Stimulated activated CD8-positive, alpha-beta memory T cell treated with anti-CD3 and anti-CD28 coated beads, Interleukin-7, amount 100 ng/mL, for 24 hours (primary cell): ENCODE measurements around the gene LRRC47.

ENCODE experiments used
- DNase-seq: peaks from one replicate; pipeline ENCODE4 v3.0.0-alpha.2; 2020; ENCODE audit warnings: low read depth

Gene LRRC47

DNA sequence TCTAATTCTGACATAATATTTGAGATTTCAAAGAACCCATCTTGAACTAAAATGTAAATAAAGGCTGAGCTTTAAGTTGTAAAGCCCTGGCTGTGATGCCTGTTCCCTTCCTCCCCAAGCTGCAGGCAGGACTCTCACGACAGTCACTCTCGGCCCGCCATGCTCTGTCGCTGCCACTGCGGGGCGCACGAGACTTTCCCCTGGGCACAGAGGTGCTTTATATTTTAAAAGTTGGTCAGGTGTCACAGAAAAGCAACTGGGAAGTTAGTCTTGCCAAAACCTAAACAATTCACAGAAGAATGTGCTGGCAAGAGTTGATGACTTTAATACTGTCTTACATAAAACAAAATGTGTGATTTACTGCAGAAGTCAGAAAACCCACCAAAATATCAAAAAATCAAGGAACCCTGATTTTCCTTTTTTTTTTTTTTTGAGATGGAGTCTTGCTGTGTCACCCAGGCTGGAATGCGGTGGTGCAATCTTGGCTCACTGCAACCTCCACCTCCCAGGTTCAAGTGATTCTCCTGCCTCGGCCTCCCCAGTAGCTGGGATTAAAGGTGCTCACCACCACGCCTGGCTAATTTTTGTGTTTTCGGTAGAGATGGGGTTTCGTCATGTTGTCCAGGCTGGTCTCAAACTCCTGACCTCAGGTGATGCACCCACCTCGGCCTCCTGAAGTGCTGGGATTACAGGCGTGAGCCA lies 10.7 kb downstream of the LRRC47 start:
- DNase-seq, result no peak

GRCh38 chr1:3785045-3785444 lies 11.3 kb downstream of the LRRC47 start:
- no peak for DNase-seq

- no peak for DNase-seq
Observed at GRCh38 chr1:3783651-3784474, 12.4 kb downstream of the LRRC47 start.

GRCh38 chr1:3780901-3781300 lies 15.4 kb downstream of the LRRC47 start:
- DNase-seq, result no peak

GRCh38 chr1:3779912-3780416 lies 16.3 kb downstream of the LRRC47 start:
- no peak for DNase-seq

- no peak for DNase-seq
Observed at GRCh38 chr1:3779265-3779911, 16.9 kb downstream of the LRRC47 start.

DNA sequence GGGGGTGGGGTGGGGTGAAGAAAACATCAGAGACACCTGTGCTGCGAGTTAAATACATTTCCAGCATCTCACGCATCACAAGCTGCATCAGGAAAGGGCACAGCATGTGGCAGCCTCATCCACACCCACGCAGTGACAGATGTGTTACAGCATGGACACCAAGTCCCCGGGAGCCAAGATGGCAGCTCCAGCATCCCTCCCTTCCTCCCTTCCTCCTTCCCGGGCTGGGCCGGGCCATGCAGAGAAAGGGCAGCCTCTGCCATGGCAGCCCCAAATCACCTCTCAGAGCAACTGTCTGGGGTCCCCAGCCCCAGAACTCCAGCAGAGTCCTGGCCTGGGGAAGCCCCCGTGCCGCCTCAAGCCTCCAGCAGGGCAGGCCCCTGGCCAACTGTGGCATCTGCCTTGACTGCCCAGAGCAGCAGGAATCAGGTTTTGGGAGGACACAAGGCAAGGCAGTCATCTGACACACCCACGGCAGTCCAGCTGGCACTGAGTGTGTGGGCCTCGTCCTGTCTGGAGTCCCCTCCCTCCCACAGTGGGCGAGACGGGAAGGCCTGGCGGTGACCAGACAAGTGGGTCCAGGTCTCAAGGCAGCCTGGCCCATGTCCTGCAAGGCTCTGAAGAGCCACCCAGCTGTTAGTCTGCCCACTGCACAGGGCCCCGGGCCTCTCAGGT lies 17.6 kb downstream of the LRRC47 start:
- no peak for DNase-seq

- no peak for DNase-seq
Observed at GRCh38 chr1:3777647-3778589, 18.4 kb downstream of the LRRC47 start.

DNA sequence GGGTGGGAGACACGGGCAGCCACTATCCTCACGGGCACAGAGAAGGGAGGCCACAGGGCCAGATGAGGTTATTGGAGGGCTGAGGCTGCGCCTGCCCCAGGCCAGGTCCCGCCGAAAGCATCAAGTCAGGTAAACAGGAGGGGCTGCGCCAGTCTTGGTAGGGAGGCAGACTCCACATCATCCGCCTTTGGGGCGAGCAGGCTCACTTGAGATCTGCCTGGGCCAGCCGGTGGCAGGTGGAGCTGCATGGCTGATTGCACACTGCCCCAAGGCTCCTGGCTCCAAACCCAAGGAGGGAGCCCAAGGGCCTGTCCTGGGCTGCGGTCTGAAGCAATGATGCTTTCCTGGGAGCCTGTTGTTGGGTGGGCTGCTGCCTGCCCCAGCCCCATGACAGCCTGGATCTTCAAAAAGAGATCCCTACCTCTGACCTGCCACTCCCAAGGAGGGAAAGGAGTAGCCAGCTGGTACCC lies 19.2 kb downstream of the LRRC47 start:
- DNase-seq, result no peak

DNA sequence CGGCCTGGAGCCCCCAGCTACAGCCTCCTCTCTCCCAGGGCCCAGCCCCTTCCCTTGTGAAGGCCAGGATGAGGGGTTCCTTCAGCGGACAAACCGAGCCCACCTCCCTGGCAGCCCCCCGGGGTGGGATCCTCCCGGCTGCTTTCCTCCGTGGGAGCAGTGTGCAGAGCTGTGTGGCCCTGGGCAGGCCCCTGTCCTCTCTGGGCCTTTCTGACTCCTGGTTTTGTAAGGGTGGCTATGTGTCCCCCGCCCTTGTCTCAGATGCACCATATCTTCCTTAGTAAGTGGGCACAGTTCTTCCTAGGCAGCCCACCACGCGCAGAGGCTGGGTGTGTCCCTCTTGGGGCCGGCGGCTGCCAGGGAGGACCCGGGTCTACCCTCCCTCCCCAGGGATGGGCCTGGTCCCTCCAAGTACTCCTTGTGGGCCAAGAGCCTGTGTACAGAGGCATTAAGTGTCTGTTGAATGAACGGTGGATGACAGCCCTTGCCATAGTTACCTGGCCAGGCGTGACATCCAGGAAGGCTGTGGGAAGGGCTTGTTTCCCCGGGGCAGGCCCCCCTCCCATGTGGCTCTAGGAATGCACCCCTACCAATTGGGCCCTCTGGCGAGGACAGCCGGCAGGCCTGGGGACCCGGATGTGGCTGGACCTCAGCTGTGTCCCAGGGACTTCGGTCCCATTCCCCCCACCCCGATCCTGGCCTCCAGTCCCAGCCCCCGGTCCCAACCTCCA lies 19.9 kb downstream of the LRRC47 start:
- DNase-seq, result no peak

DNA sequence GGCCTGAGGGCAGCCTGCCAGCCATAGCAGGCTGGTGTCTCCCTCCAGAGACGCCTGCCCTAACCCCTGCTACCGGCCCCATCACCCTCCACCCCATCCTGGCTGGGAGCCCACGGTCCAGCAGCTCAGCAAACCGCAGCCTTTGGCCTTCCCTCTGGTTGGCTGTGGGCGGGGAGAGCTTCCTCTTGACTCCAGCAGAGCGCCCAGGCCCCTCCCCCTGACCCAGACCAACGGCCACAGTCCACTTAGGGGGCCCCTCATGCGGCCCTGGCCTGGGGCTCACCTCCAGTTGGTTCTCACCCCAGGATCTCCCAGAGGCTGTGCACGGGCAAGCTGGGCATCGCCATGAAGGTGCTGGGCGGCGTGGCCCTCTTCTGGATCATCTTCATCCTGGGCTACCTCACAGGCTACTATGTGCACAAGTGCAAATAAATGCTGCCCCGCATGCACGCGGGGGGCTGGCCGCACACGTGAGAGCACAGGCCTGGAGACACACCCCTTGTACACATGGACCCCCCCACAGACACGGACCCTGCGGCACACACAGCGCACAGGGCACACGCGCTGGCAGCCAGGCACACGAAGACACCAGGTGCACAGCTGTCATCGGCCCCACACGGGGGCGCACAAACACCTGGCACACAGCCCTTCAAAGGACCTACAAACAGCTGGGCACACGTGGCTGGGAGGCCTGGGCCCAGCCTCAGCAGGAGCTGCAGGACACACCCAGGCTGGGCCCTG lies 20.6 kb downstream of the LRRC47 start:
- DNase-seq, result peak; percentile 25

GRCh38 chr1:3774946-3775489 lies 21.3 kb downstream of the LRRC47 start:
- DNase-seq, result no peak

- DNase-seq, result no peak
Observed at GRCh38 chr1:3774276-3774945, 21.9 kb downstream of the LRRC47 start.

GRCh38 chr1:3773572-3774275 lies 22.6 kb downstream of the LRRC47 start:
- no peak for DNase-seq

DNA sequence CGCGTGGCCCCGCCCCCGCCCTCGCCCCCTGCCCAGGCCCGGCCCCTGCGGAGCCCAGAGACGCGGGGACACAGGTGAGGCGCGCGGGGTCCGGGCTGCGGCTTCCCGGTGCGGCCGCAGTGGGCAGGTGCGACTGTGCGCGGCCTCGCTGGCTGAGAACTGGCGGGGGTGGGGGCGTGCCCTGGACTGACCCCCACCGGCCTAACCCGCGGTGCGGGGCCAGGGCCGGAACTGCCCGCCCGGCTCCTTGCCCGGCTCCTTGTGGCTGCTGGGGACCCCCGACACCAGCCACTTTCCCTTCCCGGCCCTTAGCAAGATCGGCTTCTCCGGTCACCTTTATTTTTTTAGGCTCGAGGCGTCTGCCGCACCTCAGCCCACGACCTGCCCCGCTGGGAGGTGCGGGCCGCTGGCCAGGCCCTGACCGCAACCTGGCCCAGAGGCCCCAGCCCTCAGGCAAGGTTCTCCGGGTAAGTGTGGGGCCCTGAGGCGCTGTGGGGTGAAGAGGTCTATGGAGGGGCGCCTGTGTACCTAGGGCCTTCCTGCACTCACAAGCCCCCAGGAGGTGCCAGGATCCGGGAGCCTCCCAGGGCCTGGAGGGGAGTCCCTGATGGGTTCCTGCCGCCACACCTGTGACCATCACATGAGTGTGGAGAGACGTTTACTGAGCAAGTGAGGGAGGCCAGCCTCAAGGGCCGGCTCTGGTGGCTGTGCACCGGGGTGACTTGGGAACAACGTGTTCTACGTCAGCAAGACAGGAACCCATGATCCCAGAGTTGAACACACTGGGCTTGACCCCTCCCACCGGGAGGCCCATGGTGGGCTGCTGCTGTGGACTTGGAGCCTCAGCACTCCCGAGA lies 23.4 kb downstream of the LRRC47 start, which contains the start of gene SMIM1:
Gene SMIM1 (plus strand): TSS at position 35 of the 857 bp plus-strand sequence. CDS start 2,625 bp downstream, outside the sequence.
- DNase-seq, result no peak

- DNase-seq, result peak; percentile 66
Observed at GRCh38 chr1:3772027-3772714, 24.1 kb downstream of the LRRC47 start.
